Liver (tissue), 9 donors: ENCODE measurements around the gene PYCR2. TPM values are rescaled to one million over a fixed set of nuclear protein-coding genes. Genes with fewer than 3 reads are reported as not detected.

Experiments
- DNase-seq: peaks from one replicate; pipeline ENCODE4 v3.0.0-alpha.2; 2017; ENCODE audit warnings: low spot score
- H3K27ac ChIP-seq, 2 donors: one replicate each; pipeline ENCODE4 v1.7.0; 2013; ENCODE audit warnings: inconsistent platforms in 2 of 2, low read length in 2 of 2, control low read depth in 1 of 2, low read depth in 1 of 2, mild to moderate bottlenecking in 1 of 2
- H3K27me3 ChIP-seq, 4 donors: one replicate each; pipeline versions ENCODE4 v1.6.1 to v1.7.0; 2013; ENCODE audit warnings: low read length in 3 of 4, inconsistent platforms in 1 of 4, mild to moderate bottlenecking in 1 of 4, moderate library complexity in 1 of 4; ENCODE audit not compliant: control insufficient read depth in 4 of 4, insufficient read depth in 4 of 4
- H3K36me3 ChIP-seq, 4 donors: one replicate each; pipeline versions ENCODE4 v1.6.1 to v1.7.0; 2013; ENCODE audit warnings: low read length in 3 of 4, mild to moderate bottlenecking in 3 of 4, low read depth in 1 of 4, moderate library complexity in 1 of 4; ENCODE audit not compliant: control insufficient read depth in 4 of 4, insufficient read depth in 3 of 4
- H3K4me1 ChIP-seq, 4 donors: one replicate each; pipeline versions ENCODE4 v1.6.1 to v1.7.0; 2013; ENCODE audit warnings: low read length in 3 of 4, mild to moderate bottlenecking in 3 of 4, moderate library complexity in 1 of 4; ENCODE audit not compliant: control insufficient read depth in 4 of 4, insufficient read depth in 4 of 4
- H3K4me3 ChIP-seq, 3 donors: one replicate each; pipeline versions ENCODE4 v1.6.1 to v1.7.0; 2013; ENCODE audit warnings: low read length in 3 of 3, control low read depth in 1 of 3, low read depth in 1 of 3, mild to moderate bottlenecking in 1 of 3
- H3K9ac ChIP-seq, 2 donors: one replicate each; pipeline ENCODE4 v1.7.0; 2013; ENCODE audit warnings: low read length in 2 of 2, mild to moderate bottlenecking in 2 of 2, moderate library complexity in 2 of 2, control low read depth in 1 of 2, low read depth in 1 of 2
- H3K9me3 ChIP-seq, 4 donors: one replicate each; pipeline versions ENCODE4 v1.6.1 to v1.7.0; 2013; ENCODE audit warnings: low read length in 3 of 4; ENCODE audit not compliant: control insufficient read depth in 4 of 4
- ATF3 ChIP-seq: IDR thresholded peaks from 2 replicates; pipeline ENCODE4 v1.6.1; 2016; ENCODE audit warnings: antibody characterized with exemption
- CTCF ChIP-seq: fragments of 150-350 bp; IDR thresholded peaks from 2 replicates; pipeline ENCODE4 v1.5.1; 2017; ENCODE audit warnings: improper control_type of control experiment, low read depth, low read length; ENCODE audit not compliant: missing input control
- FOXA1 ChIP-seq: IDR thresholded peaks from 2 replicates; pipeline ENCODE4 v1.6.1; 2016; ENCODE audit warnings: antibody characterized with exemption
- FOXA2 ChIP-seq: IDR thresholded peaks from 2 replicates; pipeline ENCODE4 v1.6.1; 2016; ENCODE audit warnings: antibody characterized with exemption
- GABPA ChIP-seq, 2 donors: IDR thresholded peaks in 1 of 2; conservative IDR thresholded peaks in 1 of 2; 2 replicates each; pipeline ENCODE4 v1.6.1; 2016; ENCODE audit warnings: antibody characterized with exemption in 2 of 2, mild to moderate bottlenecking in 1 of 2, moderate library complexity in 1 of 2
- HNF4G ChIP-seq: IDR thresholded peaks from 2 replicates; pipeline ENCODE4 v1.6.1; 2016; ENCODE audit warnings: antibody characterized with exemption
- JUND ChIP-seq, 2 donors: IDR thresholded peaks; 2 replicates each; pipeline ENCODE4 v1.6.1; 2016; ENCODE audit warnings: antibody characterized with exemption in 2 of 2
- MAX ChIP-seq: IDR thresholded peaks from 2 replicates; pipeline ENCODE4 v1.6.1; 2016; ENCODE audit warnings: antibody characterized with exemption
- NR2F2 ChIP-seq: IDR thresholded peaks from 2 replicates; pipeline ENCODE4 v1.6.1; 2016; ENCODE audit warnings: antibody characterized with exemption
- RAD21 ChIP-seq, 2 donors: IDR thresholded peaks; 2 replicates each; pipeline ENCODE4 v1.6.1; 2016; ENCODE audit warnings: antibody characterized with exemption in 2 of 2, mild to moderate bottlenecking in 2 of 2
- SP1 ChIP-seq: IDR thresholded peaks from 2 replicates; pipeline ENCODE4 v1.6.1; 2018; ENCODE audit warnings: antibody characterized with exemption, mild to moderate bottlenecking
- TAF1 ChIP-seq: conservative IDR thresholded peaks from 2 replicates; pipeline ENCODE4 v1.6.1; 2016; ENCODE audit warnings: antibody characterized with exemption, mild to moderate bottlenecking
- YY1 ChIP-seq: IDR thresholded peaks from 2 replicates; pipeline ENCODE4 v1.6.1; 2016; ENCODE audit warnings: antibody characterized with exemption, mild to moderate bottlenecking
- ZBTB33 ChIP-seq: IDR thresholded peaks from 2 replicates; pipeline ENCODE4 v1.6.1; 2016; ENCODE audit warnings: antibody characterized with exemption
- WGBS: extraction: QIAGEN DNeasy Blood & Tissue Kit; methylation state at CpG from one replicate; pipeline ENCODE4 v1.1.7; 2013; 5-methylcytosine and 5-hydroxymethylcytosine counted together
- polyA plus RNA-seq, 2 donors: library from polyadenylated mRNA; stranded (reverse) in 1 of 2; unstranded in 1 of 2; fragments of 200-250 nt in 1 of 2; fragments of >200 nt in 1 of 2; fragmentation: Nextera tagmentation in 1 of 2; extraction: Ambion mirVana in 1 of 2; gene quantifications; one replicate each; pipeline versions ENCODE4 v1.2.1 to v1.2.3, GENCODE V29; 2013 to 2015
- total RNA-seq, 2 donors: library from RNA; depleted of rRNA; stranded (reverse); fragments of >200 nt; gene quantifications; one replicate each; pipeline ENCODE4 v1.2.3, GENCODE V29; 2014
- donor health status: healthy.
- donor health status: healthy.
- donor health status: healthy.
- donor health status: healthy.
- donor health status: healthy.

The PYCR2 gene
- total and polyA plus RNA-seq, 4 donors: 16.8 to 41.0 (median 33.0) TPM

- H3K4me3 ChIP-seq: no peak overlapping the region
- no peaks in the 10 kb centered on the region for H3K36me3 ChIP-seq
- WGBS: 78% methylated on average over 1 of the region's 1 CpG
- H3K27ac ChIP-seq: no peak overlapping the region
- no peaks in the 10 kb centered on the region for H3K4me1 ChIP-seq
- DNase-seq: no peak
- H3K9ac ChIP-seq: no peak overlapping the region
- no peak for TF ChIP-seq FOXA2
- TF ChIP-seq HNF4G: no peak
- TF ChIP-seq ZBTB33: no peak
- no peak for TF ChIP-seq NR2F2
- TF ChIP-seq CTCF: no peak
- TF ChIP-seq MAX: no peak
- no peak for TF ChIP-seq FOXA1
- TF ChIP-seq TAF1: no peak
- H3K27me3 ChIP-seq: peaks cover 0 to 2% (median 0%) of the 10 kb centered on the region in 4 donors
- H3K9me3 ChIP-seq: no peaks in the 10 kb centered on the region
These were observed 30.7 kb upstream of the PYCR2 start for GRCh38 chr1:225954753-225955152.

GRCh38 chr1:225953315-225953714, 29.3 kb upstream of the PYCR2 start:
- TF ChIP-seq SP1 (no peak), FOXA1 (no peak), HNF4G (no peak), RAD21 (IDR thresholded peaks at IDR 0.05) (no peak), GABPA (IDR thresholded peaks at IDR 0.05 in 1 of 2, conservative IDR thresholded peaks at IDR 0.05 in 1 of 2) (no peak), ZBTB33 (no peak), FOXA2 (no peak)
- no peak overlapping the region for H3K4me3 ChIP-seq
- H3K9me3 ChIP-seq: no peaks in the 10 kb centered on the region
- H3K36me3 ChIP-seq: no peaks in the 10 kb centered on the region
- H3K27ac ChIP-seq: no peak overlapping the region
- WGBS: 92% methylated on average over 4 of the region's 4 CpGs
- no peaks in the 10 kb centered on the region for H3K4me1 ChIP-seq
- H3K27me3 ChIP-seq: peaks cover 0 to 2% (median 0%) of the 10 kb centered on the region in 4 donors
- H3K9ac ChIP-seq: no peak overlapping the region
- DNase-seq: no peak

GRCh38 chr1:225950905-225951497, 27.0 kb upstream of the PYCR2 start:
- peaks cover 0 to 2% (median 0%) of the 10 kb centered on the region in 4 donors for H3K27me3 ChIP-seq
- no peak overlapping the region for H3K9ac ChIP-seq
- H3K27ac ChIP-seq: no peak overlapping the region
- H3K4me1 ChIP-seq: no peaks in the 10 kb centered on the region
- H3K36me3 ChIP-seq: no peaks in the 10 kb centered on the region
- no peaks in the 10 kb centered on the region for H3K9me3 ChIP-seq
- H3K4me3 ChIP-seq: no peak overlapping the region
- DNase-seq: no peak
- WGBS: 70% methylated on average over 9 of the region's 9 CpGs
- TF ChIP-seq NR2F2: no peak
- TF ChIP-seq ATF3: no peak
- no peak for TF ChIP-seq JUND (IDR thresholded peaks at IDR 0.05)
- no peak for TF ChIP-seq RAD21 (IDR thresholded peaks at IDR 0.05)
- TF ChIP-seq TAF1: no peak
- no peak for TF ChIP-seq GABPA (IDR thresholded peaks at IDR 0.05 in 1 of 2, conservative IDR thresholded peaks at IDR 0.05 in 1 of 2)
- no peak for TF ChIP-seq HNF4G
- TF ChIP-seq ZBTB33: no peak
- TF ChIP-seq FOXA1: no peak
- no peak for TF ChIP-seq YY1
- TF ChIP-seq SP1: no peak
